Osteocyte (in vitro differentiated cells): ENCODE measurements around the gene AFF3. TPM values are rescaled to one million over a fixed set of nuclear protein-coding genes. Genes with fewer than 3 reads are reported as not detected.
A peak's percentile ranks its signal among the peaks of the same experiment; 100 is the strongest.
"Not testable (repeated sequence)": the region's sequence is repeated elsewhere in the genome, so short reads cannot be mapped to it uniquely, and the experiment has no call there.

ENCODE experiments used
- DNase-seq: peaks from one replicate; pipeline ENCODE4 v3.0.0; 2021; ENCODE audit warnings: mixed read lengths; ENCODE audit not compliant: unreplicated experiment; ENCODE audit errors: extremely low spot score
- H3K27ac Mint-ChIP-seq: one replicate; pipeline ENCODE4 v1.8.0; 2021; ENCODE audit warnings: mild to moderate bottlenecking, mixed read lengths; ENCODE audit not compliant: unreplicated experiment
- H3K27me3 Mint-ChIP-seq: one replicate; pipeline ENCODE4 v1.8.0; 2021; ENCODE audit warnings: mixed read lengths; ENCODE audit not compliant: unreplicated experiment
- H3K36me3 Mint-ChIP-seq: one replicate; pipeline ENCODE4 v1.8.0; 2021; ENCODE audit warnings: mixed read lengths; ENCODE audit not compliant: unreplicated experiment
- H3K4me1 Mint-ChIP-seq: one replicate; pipeline ENCODE4 v1.8.0; 2021; ENCODE audit warnings: mixed read lengths; ENCODE audit not compliant: unreplicated experiment
- H3K4me3 Mint-ChIP-seq: one replicate; pipeline ENCODE4 v1.8.0; 2021; ENCODE audit warnings: mild to moderate bottlenecking, moderate library complexity, mixed read lengths; ENCODE audit not compliant: unreplicated experiment
- H3K9me3 Mint-ChIP-seq: one replicate; pipeline ENCODE4 v1.8.0; 2021; ENCODE audit warnings: mixed read lengths; ENCODE audit not compliant: unreplicated experiment
- total RNA-seq: library from RNA; stranded (reverse); gene quantifications from 2 replicates; pipeline ENCODE4 v1.2.1, GENCODE V29; 2021
- TF ChIP-seq, protein P1 (sequence below): fragments of 200-600 bp; sonication (generic); IDR thresholded peaks from 2 replicates; pipeline ENCODE4 v1.5.0; 2021; ENCODE audit warnings: antibody characterized with exemption, mild to moderate bottlenecking, moderate library complexity

Gene AFF3
- total RNA-seq, 1 donor from 2014 or later, result 248 TPM

DNA sequence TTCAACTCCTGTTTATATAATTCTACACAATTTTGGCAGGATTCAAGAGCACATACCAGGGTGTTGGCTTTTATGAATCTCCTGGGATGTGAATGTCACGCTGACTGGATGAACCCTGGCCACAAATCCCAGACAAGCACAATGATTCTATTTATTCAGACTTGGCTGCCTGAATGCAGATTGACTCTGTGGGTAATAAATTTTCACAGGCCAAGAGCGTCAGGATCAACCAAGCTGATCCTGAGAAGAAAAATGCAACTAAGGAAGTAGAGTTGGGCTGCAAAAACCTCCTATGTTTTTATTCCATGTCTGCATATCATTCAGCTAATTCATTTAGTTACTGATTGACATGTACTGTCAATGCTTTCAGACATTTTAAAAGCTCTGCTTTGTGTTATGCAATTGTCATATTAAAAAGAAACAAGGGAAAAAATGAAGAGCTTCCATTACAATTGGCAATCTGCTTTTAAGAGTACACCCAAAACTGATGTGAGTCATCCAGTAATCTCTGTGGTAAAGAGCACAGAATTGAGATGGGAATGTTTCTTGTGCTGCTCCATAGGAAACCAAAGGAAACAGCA, 479.5 kb downstream of the AFF3 start:
- Mint-ChIP-seq H3K36me3 (peaks cover 52% of the 10 kb centered on the region), H3K4me1 (peaks cover 70% of the 10 kb centered on the region), H3K27me3 (no peaks in the 10 kb centered on the region), H3K9me3 (peaks cover 38% of the 10 kb centered on the region), H3K27ac (peak overlapping the region; percentile 96), H3K4me3 (peak overlapping the region; percentile 32)
- TF ChIP-seq, protein P1, sequence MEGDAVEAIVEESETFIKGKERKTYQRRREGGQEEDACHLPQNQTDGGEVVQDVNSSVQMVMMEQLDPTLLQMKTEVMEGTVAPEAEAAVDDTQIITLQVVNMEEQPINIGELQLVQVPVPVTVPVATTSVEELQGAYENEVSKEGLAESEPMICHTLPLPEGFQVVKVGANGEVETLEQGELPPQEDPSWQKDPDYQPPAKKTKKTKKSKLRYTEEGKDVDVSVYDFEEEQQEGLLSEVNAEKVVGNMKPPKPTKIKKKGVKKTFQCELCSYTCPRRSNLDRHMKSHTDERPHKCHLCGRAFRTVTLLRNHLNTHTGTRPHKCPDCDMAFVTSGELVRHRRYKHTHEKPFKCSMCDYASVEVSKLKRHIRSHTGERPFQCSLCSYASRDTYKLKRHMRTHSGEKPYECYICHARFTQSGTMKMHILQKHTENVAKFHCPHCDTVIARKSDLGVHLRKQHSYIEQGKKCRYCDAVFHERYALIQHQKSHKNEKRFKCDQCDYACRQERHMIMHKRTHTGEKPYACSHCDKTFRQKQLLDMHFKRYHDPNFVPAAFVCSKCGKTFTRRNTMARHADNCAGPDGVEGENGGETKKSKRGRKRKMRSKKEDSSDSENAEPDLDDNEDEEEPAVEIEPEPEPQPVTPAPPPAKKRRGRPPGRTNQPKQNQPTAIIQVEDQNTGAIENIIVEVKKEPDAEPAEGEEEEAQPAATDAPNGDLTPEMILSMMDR, result no peak
- DNase-seq, result peak; percentile 80

DNA sequence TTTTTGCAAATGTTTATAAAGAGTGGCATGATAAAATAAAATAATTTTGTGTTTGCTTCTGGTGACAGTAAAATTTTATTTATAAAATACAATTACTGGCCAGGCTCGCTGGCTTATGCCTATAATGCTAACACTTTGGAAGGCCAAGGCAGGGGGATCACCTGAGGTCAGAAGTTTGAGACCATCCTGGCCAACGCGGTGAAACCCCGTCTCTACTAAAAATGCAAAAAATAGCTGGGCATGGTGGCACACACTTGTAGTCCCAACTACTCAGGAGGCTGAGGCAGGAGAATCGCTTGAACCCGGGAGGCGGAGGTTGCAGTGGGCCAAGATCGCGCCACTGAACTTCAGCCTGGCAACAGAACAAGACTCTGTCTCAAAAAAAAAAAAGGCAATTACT, 480.6 kb downstream of the AFF3 start:
- Mint-ChIP-seq H3K4me1 (peaks cover 72% of the 10 kb centered on the region), H3K27ac (peak overlapping the region; percentile 83), H3K9me3 (peaks cover 31% of the 10 kb centered on the region), H3K36me3 (peaks cover 48% of the 10 kb centered on the region)
- not testable (repeated sequence) for H3K4me3 Mint-ChIP-seq, H3K27me3 Mint-ChIP-seq
- peak; percentile 56 for DNase-seq

DNA sequence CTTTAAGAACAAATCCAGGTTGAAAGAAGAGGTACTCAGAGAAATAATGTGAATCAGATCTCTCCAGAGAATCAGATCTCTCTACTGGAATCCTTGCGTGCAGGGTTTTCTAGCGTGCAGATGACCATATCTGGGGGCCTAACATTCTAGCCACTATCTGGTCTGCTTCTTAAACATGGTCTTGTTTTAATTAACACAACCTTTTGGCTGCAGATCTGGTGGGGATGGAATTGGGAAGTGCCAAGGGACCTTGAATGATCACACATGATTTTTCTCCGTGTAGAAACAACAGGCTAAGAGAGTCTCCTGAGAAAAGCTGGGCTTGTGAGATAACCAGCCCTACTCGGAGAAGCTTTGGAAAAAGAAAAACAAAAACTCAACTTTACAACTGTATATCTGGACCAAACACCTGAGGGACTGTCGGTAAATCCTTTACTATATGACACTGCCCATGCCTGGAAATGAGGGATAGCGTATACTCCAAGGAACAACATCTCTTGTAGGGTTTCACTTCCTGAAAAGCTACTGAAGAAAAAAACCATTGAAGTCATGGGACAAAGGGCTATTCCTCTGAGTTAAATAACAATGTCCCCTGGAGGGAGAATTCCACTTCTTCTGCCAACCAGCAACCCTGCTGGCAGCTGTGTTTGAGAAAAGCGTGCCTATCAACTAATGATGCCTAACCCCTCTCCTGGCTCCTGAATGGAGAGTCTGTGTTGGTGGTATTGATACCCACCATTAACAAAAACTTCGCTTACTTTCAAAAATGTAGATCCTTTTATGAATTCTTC, 481.6 kb downstream of the AFF3 start:
- H3K4me1 Mint-ChIP-seq, result peaks cover 69% of the 10 kb centered on the region
- no peaks in the 10 kb centered on the region for H3K27me3 Mint-ChIP-seq
- peak overlapping the region; percentile 83 for H3K27ac Mint-ChIP-seq

DNA sequence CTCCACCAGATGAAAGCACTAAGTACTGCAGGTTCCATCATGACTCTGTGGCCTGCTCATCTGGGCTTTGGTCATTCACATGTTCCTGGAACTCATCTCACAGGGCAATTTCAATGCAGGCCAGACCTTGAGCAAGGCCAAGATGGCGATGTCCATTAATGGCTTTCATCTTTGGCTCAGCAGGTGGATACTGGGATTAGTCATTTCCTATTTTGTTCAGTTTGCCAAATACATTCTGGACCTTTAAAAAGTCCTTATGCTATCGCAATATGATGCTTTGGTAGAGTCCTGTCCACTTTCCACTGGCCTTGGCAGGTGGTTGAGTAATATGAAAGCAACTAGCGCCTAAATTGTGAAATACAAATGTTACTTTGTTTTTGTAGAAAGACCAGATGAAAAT, 482.5 kb downstream of the AFF3 start:
- peak; percentile 5 for DNase-seq
- H3K9me3 Mint-ChIP-seq, result peaks cover 12% of the 10 kb centered on the region

More for the DNA sequence above, 481.6 kb downstream of the AFF3 start:
- Mint-ChIP-seq H3K4me3 (no peak overlapping the region), H3K9me3 (peaks cover 21% of the 10 kb centered on the region), H3K36me3 (peaks cover 43% of the 10 kb centered on the region)
- DNase-seq, result peak; percentile 32
- TF ChIP-seq, protein P1, result no peak

DNA sequence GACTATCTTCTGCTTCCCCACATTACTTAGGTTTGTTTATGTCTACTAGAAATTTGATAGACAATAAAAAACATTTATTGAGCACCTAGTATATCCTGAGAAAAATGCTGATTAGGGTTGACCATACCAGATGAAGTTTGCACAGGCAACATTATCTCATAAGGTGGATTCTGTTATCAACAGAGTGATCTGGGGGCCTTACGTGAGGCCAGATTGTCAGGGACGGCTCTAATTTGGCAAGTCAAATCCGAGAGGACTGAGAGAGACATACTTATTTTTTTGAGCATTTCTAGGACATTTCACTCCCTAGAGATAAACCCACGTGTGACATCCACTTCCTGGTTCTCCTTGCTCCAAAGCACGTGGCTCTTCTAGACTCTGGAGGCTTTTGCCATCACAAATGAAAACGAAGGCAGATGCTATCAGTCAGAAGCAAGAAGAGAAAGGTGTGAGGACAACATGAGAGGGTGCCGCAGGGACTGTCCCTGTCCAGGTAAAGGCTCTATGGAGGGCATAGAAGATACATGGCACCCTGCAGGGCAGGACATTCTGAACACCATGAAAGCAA, 484.6 kb downstream of the AFF3 start:
- H3K27me3 Mint-ChIP-seq, result no peaks in the 10 kb centered on the region
- H3K4me3 Mint-ChIP-seq, result no peak overlapping the region
- peak overlapping the region; percentile 6 for H3K27ac Mint-ChIP-seq
- TF ChIP-seq, protein P1, result no peak
- H3K4me1 Mint-ChIP-seq, result peaks cover 65% of the 10 kb centered on the region
- peaks cover 38% of the 10 kb centered on the region for H3K36me3 Mint-ChIP-seq
- peaks cover 5% of the 10 kb centered on the region for H3K9me3 Mint-ChIP-seq
- DNase-seq, result no peak

More for the DNA sequence above, 482.5 kb downstream of the AFF3 start:
- TF ChIP-seq, protein P1, result no peak
- peaks cover 64% of the 10 kb centered on the region for H3K4me1 Mint-ChIP-seq
- peaks cover 36% of the 10 kb centered on the region for H3K36me3 Mint-ChIP-seq
- no peak overlapping the region for H3K27ac Mint-ChIP-seq
- H3K4me3 Mint-ChIP-seq, result no peak overlapping the region
- H3K27me3 Mint-ChIP-seq, result no peaks in the 10 kb centered on the region
